G401 (cell line): ENCODE results near the gene JPH3. TPM values are rescaled to one million over a fixed set of nuclear protein-coding genes. Genes with fewer than 3 reads are reported as not detected.
"Not testable (repeated sequence)": the region's sequence is repeated elsewhere in the genome, so short reads cannot be mapped to it uniquely, and the experiment has no call there.

ENCODE experiments used
- DNase-seq: peaks from one replicate; pipeline ENCODE4 v3.0.0-alpha.2; 2015; ENCODE audit warnings: low spot score
- in situ Hi-C: cut with HindIII; loops from 2 replicates; pipeline ENCODE4 v1.10.0; 2016; ENCODE audit warnings: low sequenced_read_pairs, mixed read lengths
- total RNA-seq: library from RNA; depleted of rRNA; stranded (reverse); fragments of >200 nt; shearing (Covaris generic); gene quantifications from 2 replicates; pipeline ENCODE4 v1.2.3, GENCODE V29; 2014

Gene JPH3
- total RNA-seq, 1 experiment from 2014 or later = 22.1 TPM

GRCh38 chr16:87570938-87571867, 31.1 kb upstream of the JPH3 start:
- DNase-seq = peak; percentile 45
- in situ Hi-C loops = no loop called here

DNA sequence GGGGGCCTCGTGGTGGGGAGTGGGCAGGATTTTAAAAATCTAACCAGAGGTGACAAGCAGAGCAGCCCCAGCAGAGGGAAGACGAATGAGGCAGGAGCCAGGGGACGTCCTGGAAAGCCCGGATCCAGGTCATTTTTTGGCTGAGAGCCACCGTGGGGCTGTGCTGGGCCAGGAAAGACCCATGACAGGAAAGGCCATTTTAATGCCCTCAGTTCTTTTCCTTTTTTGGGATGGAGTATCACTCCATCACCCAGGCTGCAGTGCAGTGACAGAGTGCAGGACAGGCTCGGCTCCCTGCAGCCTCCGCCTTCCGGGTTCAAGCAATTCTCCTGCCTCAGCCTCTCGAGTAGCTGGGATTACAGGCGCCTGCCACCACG, 30.5 kb upstream of the JPH3 start:
- DNase-seq = no peak
- in situ Hi-C loops = no loop called here

GRCh38 chr16:87572959-87573358, 29.3 kb upstream of the JPH3 start:
- no peak for DNase-seq
- in situ Hi-C loops = no loop called here

- in situ Hi-C loops = no loop called here
- no peak for DNase-seq
Measured at GRCh38 chr16:87575027-87575804, 27.1 kb upstream of the JPH3 start.

GRCh38 chr16:87576171-87576570, 26.1 kb upstream of the JPH3 start:
- DNase-seq = no peak
- in situ Hi-C loops = no loop called here

DNA sequence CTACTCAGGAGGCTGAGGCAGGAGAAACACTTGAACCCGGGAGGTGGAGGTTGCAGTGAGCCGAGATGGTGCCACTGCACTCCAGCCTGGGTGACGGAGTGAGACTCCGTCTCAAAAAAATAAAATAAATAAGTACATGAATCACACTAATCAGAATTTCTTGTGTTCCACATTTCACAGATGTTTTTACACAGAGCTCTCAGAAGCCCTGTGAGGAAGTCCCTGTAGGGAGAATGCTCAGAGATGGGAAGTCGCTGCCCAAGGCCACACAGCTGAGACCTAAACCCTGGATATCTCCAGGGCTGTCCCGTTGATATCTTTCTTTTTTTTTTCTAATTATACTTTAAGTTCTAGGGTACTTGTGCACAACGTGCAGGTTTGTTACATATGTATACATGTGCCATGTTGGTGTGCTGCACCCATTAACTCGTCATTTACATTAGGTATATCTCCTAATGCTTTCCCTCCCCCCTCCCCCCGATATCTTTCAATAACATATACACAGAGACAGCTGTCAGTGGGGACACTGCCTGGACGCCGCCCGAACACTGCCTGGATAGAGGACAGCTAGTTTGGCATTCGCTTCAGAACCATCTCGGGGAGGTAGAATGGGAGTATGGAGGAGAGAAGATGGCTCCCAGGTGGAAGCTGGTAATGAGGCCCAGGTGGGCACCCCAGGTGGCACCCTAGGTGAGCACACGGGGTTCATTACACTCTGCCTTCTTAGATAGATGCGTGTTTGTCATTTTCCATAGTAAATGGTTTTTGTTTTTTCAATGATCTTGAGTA, 24.0 kb upstream of the JPH3 start:
- in situ Hi-C loops, DNase-seq: not testable (repeated sequence)

- in situ Hi-C loops = no loop called here
- no peak for DNase-seq
Measured at GRCh38 chr16:87579691-87580090, 22.6 kb upstream of the JPH3 start.

- in situ Hi-C loops = no loop called here
- peak; percentile 34 for DNase-seq
Measured at GRCh38 chr16:87580855-87581261, 21.4 kb upstream of the JPH3 start.

GRCh38 chr16:87581857-87582215, 20.5 kb upstream of the JPH3 start:
- in situ Hi-C loops = no loop called here
- DNase-seq = peak; percentile 82

DNA sequence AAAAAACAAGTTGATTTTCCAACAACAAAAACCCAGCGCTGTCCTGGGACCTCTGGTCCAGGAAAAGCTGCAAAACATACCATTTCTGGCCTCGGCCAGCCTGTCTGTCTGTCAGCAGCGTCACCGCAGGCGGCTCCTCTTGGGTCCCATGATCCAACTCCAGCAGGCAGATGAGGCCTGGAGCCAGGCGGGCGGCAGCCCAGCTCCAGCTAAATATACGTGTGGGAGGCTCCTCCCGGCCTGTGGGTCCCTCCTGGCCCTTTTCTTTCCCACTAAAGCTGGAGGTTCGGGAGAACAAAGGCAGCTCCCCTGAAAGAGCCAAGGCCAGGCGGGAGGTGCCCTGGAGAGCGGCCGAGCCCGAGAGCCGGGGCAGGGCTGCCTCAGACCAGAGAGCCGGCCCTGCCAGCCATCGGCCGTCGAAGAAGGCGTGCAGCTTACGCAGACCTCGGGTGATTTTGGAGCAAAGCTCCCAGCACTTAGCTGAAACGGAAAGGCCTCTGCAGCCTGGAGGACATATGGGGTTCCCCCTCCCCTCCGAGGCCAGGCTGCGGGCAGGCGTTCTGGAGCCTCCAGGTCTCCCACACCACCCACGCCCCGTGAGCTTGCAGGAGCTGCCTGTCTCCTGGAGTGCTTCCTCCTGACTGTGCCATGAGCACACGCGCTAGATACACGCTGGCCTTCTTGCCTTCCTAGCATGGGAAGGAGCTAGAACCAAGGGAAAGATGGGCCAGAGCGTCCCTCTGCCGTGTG, 19.9 kb upstream of the JPH3 start:
- in situ Hi-C loops = no loop called here

DNA sequence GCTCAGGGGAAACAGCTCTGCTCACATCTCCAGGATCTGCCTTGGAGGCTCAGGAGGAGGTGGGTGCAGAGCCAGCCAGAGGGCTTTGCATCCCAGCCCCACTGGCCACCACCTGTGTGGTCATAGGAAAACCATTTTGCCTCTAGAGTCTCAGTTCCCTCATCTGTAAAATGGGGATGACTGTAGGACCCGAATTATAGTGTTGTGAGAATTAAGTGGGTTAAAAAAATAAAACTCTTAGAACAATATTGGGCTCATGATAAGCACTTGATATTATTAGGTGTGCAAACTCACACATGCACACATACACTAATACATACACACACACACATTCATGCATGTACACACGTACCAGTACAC, 19.4 kb upstream of the JPH3 start:
- in situ Hi-C loops = no loop called here
- DNase-seq = no peak

More for the DNA sequence above, 19.9 kb upstream of the JPH3 start:
- DNase-seq = peak; percentile 77

- DNase-seq = no peak
- in situ Hi-C loops = no loop called here
Measured at GRCh38 chr16:87583453-87584131, 18.7 kb upstream of the JPH3 start.

DNA sequence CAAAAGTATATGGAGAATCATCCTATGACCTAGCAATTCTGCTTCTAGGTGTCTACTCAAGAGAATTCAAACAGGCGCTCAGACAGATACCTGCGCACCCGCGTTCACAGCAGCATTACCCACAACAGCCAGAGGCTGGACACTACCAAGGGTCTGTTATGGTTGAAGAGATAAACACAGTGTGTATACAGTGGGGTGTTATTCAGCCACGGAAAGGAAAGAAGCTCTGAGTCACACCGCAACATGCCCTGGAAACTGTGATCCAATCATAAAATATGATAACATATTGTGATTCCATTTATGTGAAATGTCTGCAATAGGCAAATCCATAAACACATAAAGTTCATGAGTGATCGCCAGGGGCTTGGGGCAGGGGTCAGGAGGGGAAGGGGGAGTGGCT, 18.0 kb upstream of the JPH3 start:
- no peak for DNase-seq
- in situ Hi-C loops = no loop called here

DNA sequence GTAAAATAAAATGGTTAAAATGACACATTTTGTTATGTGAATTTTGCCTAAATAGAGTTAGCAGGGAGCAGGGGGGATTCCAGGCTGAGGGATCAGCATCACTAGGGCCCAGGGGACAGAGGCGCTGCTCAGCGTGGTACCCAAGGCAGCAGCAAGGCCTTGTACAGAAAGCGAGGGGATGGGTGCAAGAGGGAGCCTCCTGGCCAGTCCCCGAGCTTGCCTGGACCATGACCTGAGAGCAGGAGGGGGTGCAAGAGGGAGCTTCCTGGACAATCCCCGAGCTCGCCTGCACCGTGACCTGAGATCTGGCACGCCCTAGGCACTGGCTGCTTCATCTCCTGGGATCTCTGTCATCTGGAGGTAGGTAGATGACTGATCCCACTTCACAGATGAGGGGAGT, 17.3 kb upstream of the JPH3 start:
- in situ Hi-C loops = no loop called here

DNA sequence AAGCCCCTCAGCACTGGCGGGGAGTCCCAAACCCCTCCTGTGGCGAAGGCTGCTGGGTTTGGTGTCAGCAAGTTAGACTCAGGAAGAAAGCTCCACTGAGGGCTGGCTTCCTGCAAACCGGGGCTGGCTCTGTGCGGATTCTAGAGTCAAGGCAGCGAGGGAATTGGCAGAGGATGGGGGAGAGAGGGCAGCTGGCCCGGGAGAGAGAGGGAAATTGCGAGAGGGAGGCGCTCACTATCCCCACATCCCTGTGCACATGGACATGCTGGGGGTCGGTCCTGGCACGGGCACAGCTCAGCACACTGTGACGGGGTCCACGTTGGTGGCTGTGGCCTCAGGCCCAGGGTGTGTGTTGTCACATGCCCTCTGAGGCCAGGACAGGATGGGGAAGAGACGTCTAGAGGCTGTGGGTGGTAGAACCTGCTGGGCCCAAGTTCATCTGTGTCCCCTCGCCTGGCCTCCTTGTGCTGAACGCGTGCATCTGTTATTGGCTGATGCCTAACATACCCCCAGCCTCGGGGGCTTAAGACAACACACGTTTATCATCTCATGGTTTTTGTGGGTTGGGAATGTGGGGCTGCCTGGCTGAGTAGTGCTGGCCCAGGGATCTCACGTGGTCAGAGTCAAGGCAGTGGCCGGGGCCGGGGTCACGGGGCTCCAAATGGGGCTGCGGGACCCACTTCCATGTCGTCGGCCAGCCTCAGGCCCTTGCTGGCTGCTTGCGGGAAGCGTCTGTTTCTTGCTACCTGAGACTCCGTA, 16.7 kb upstream of the JPH3 start:
- peak; percentile 34 for DNase-seq

More for the DNA sequence above, 17.3 kb upstream of the JPH3 start:
- no peak for DNase-seq

DNA sequence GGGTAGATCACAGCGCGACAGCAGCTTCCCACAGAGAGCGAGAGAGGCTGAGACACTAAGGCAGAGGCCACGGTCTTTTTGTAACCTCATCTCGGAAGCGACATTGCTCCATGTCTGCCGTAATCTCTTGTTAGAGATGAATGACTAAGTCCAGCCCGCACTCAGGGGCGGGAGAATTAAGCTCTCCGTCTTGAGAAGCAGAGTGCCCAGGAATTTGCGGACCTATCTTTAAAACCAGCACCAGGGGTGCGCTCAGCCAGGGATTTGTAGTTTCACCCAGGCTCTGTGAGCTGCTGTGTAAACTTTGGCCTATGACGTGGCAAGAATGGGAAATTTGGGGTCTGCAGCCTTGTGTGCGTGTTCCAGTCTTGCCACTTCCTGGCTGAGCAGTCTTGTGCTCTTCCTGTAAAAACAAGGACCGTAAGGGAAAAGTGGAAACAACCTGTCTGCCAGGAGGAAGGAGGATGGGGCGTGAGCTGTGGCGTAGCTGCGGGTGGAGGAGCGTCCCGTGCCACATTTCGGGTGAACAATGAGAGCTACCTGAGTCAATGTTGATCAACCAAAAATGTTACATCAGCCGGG, 16.0 kb upstream of the JPH3 start:
- in situ Hi-C loops = no loop called here

More for the DNA sequence above, 16.7 kb upstream of the JPH3 start:
- in situ Hi-C loops = no loop called here

DNA sequence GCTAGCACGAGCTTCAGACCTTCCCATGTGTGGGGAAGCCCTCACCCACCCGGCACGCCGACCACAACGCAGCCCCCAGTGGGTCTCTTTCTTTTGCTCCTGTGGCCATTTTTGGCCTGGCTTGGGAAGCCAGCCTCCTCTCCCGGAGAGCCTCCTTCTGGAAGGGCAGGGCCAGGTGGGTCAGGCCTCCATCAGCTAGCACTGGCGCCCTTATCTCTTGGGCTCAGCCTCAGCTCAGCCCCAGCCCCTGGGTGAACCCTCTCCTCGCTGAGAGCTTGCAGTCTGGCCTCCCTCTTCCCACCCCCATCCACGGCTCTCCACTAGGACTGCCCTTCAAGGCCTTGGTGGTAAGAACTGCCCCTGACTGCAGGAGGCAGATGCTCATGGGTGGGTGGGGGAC, 14.7 kb upstream of the JPH3 start:
- in situ Hi-C loops = no loop called here
- no peak for DNase-seq

More for the DNA sequence above, 16.0 kb upstream of the JPH3 start:
- no peak for DNase-seq
